GM18868 (cell line): ENCODE measurements around the gene CNTN4.
A peak's percentile ranks its signal among the peaks of the same experiment; 100 is the strongest.
"Not testable (repeated sequence)": the region's sequence is repeated elsewhere in the genome, so short reads cannot be mapped to it uniquely, and the experiment has no call there.

Source experiments
- ATAC-seq: cut with Tn5 transposase; IDR thresholded peaks from one replicate; pipeline ENCODE4 v1.9.1; 2021; ENCODE audit warnings: mild to moderate bottlenecking, moderate library complexity; ENCODE audit not compliant: unreplicated experiment

CNTN4 gene

GRCh38 chr3:2883283-2883682, 784.6 kb downstream of the CNTN4 start:
- no peak for ATAC-seq

- no peak for ATAC-seq
Measured at GRCh38 chr3:2888592-2888991, 789.9 kb downstream of the CNTN4 start.

DNA sequence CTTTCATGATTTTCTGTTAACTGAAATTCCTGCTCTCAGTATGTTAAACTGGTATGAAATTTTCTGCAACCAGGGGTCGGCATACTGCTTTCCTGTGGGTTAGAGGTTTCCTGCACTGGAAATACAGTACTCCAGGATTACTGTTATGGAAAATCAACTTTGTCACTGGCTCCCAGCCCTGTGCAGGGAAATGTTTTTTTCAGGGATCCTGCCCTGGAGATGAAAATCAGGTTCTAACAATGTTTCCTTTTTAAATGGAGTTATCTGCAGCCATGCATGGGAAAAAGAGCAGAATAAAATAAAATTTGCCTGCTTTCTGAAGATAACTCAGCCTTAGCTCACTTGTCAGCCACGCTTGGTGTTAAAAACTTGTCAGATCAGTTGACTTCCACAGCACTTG, 791.1 kb downstream of the CNTN4 start:
- ATAC-seq: no peak

DNA sequence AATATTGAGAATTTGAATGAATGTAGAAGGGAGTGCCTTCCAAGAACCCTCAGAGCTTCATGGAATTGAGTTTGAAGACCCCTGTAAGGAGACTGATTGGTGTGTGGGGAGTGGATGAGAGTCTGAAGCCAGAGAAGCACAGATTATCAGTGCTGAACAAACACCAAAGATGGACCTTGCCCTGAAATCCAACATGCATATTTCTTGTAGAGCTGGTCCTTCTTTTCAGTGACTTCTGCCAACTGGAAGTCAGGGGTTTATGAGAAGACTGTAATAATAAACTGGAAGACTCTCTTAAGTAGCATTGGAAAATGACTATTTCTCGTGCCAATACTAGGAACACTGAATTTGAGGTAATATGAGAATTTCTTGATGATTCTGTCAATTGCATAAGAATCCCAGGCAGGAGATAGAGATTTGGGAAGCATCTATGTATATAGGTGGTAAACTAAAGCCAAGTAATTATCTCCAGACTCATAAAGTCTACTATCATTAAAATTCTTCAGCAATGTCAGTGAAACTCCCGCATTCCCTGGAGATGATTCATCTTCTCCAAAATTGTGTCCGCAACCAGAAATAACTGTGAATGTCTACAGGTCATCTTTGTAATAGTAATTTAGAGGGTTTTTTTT, 797.8 kb downstream of the CNTN4 start:
- no peak for ATAC-seq

- no peak for ATAC-seq
Measured at GRCh38 chr3:2897821-2898220, 799.2 kb downstream of the CNTN4 start.

- ATAC-seq: no peak
Measured at GRCh38 chr3:2898591-2899353, 800.1 kb downstream of the CNTN4 start.

GRCh38 chr3:2904054-2904453, 805.4 kb downstream of the CNTN4 start:
- no peak for ATAC-seq

GRCh38 chr3:2908693-2909351, 810.2 kb downstream of the CNTN4 start:
- ATAC-seq: no peak

DNA sequence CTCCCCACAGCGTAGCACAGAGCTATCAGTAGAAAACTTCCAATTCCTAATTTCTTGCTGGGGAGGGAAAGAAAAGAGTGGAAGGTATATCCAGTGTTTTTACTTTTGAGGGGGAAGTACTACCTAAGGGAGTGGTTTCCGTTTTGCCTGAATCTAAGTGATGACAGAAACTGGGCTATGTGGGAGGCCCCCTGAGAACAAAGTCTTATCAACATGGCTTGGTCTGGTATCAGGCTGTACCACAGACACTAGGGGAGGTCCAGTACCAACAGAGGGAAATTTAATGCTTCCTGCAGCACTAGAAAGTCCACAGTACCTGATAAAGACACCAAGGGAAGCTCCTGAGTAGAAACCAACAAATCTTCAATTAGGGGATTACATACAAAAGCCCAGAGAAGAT, 812.3 kb downstream of the CNTN4 start:
- no peak for ATAC-seq

GRCh38 chr3:2915826-2916225, 817.2 kb downstream of the CNTN4 start:
- no peak for ATAC-seq

DNA sequence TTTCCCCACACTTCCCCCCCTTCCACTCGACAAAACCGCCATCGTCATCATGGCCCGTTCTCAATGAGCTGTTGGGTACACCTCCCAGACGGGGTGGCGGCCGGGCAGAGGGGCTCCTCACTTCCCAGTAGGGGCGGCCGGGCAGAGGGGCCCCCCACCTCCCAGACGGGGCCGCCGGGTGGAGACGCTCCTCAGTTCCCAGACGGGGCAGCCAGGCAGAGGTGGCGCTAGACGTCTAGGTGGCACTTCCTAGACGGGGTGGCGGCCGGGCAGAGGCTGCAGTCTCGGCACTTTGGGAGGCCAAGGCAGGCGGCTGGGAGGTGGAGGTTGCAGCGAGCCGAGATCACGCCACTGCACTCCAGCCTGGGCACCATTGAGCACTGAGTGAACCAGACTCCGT, 818.0 kb downstream of the CNTN4 start:
- ATAC-seq: not testable (repeated sequence)

- ATAC-seq: peak; percentile 92
Measured at GRCh38 chr3:2920103-2920502, 821.4 kb downstream of the CNTN4 start.

DNA sequence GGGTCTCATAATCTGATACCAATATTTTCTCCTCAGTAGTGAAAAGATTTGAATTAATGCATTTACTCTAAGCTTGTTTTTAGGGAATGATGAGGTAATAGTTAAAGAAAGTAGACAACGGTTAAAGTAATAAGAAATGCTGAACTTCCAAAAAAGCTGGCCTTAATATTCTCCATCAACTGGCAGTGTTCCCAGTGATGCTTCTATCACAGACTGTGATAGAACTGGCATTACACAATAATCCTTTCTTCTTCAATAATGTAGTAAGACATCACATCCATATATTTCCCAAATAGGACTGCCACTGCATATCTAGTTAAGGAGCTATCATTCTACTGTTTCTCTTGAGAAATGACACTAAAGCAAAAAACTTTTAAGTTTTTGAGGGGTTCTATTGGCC, 822.8 kb downstream of the CNTN4 start:
- no peak for ATAC-seq

DNA sequence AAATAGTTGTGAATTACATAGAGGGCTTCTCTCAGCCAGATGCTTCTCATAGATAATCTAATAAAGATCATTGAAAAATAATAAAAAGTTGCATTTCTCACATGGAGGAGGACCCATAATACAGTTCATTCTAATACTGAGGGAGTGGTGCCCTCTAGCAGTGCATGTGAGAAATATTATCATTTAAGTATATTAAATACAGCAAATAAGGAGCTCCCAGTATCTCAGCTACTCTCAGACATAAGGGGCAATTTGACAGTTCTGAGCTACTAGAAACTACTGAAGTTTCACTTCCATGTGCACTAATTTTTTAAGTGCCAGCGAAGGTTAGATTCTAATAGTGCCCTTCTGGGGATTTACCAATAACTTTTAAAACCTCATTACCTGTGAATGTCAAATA, 823.2 kb downstream of the CNTN4 start:
- ATAC-seq: peak; percentile 59

DNA sequence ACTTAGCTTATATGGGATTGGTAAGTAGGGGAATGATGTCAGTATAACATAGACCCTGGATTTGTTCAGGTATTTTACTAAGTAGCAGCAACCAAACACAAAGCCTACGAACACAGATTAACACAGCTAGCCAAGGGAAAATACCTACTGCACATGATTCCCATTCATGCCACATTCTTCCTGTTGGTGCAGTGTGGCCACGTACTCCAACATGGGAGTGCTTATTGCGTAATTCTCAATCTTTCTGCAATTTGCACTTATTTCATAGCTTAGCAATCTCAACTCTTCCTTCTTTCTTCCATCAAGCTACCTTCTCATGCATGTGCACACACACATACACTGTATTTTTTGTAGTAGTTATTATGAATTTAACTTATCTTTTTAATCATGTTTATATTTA, 824.7 kb downstream of the CNTN4 start:
- no peak for ATAC-seq

DNA sequence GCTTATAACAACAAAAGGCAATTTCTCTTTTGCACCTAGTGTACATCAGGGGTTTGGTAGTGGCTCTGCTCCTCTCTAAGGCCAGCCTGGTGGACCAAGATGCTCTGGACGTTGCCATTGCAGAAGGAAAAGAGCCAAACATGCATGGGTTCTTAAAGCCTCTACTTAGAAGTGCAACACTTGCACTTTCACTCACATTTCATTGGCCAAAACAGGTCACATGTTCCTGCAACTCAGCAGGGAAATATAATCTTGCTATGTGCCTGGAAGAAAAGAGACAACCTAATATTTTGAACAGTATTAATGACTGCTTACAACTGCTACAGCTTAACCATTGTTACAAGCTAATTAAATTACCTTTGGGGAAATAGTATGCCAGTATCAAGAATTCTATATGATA, 828.6 kb downstream of the CNTN4 start:
- no peak for ATAC-seq

GRCh38 chr3:2929574-2929973, 830.9 kb downstream of the CNTN4 start:
- no peak for ATAC-seq

DNA sequence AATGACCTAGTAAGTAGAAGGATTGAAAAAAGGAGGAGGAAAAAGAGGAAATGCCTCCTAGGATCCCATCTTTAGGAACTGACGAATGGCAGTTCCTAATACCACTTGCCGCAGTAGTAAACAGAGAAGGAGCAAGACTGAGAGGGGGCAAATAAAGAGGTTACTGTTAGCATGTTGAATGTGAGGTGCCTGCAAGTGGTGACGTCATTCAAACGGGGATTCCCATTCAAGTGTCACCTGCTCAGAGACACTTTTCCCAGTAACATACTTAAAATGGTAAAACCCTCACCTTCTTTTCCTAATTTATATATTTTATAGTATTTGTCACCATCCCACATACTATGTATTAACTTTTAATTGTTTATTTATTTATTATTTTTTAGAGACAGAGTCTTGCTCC, 832.6 kb downstream of the CNTN4 start:
- peak; percentile 72 for ATAC-seq

GRCh38 chr3:2934541-2934940, 835.9 kb downstream of the CNTN4 start:
- ATAC-seq: no peak

DNA sequence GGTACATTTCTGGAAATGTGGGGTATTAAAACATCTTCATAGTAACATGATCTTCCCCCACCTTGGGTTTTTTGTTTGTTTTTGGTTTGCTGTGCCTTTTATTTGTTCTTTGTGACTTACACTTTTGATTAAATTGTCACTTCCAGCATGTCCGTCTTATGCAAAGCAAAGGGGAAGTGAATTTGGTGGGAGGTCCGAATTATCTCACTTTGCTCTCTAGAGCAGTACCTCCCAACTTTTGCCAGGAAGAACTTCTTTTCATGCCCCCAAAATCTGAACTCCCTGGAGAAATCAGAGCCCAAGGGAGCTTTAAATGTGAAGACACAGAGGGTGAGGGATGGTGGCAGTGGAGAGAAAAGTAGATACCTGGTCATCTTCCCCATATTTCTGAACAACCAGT, 838.4 kb downstream of the CNTN4 start:
- no peak for ATAC-seq

DNA sequence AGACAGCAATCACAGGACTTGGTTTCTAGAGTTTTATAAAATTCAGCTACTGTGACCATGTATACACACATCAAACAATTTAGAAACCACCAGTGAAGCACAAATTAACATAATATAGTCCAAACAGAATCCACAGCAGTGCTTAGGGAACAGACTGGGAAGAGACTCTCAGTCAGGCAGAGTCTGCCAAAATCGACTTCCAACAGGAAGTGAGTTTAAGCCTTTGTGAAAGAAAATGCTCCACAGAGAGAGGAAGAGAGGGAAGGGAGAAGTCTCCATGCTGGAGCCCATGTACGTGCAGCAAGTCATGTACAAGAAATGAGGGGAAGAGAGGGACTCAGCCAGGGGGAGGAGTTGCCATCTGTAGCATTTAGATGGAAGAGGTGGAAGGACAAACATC, 838.9 kb downstream of the CNTN4 start:
- ATAC-seq: no peak

GRCh38 chr3:2938711-2939110, 840.0 kb downstream of the CNTN4 start:
- ATAC-seq: no peak
